ENCODE measurements around the gene REP15.
"Not testable (repeated sequence)": the region's sequence is repeated elsewhere in the genome, so short reads cannot be mapped to it uniquely, and the experiment has no call there.

Gene REP15, protein sequence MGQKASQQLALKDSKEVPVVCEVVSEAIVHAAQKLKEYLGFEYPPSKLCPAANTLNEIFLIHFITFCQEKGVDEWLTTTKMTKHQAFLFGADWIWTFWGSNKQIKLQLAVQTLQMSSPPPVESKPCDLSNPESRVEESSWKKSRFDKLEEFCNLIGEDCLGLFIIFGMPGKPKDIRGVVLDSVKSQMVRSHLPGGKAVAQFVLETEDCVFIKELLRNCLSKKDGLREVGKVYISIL

DNA sequence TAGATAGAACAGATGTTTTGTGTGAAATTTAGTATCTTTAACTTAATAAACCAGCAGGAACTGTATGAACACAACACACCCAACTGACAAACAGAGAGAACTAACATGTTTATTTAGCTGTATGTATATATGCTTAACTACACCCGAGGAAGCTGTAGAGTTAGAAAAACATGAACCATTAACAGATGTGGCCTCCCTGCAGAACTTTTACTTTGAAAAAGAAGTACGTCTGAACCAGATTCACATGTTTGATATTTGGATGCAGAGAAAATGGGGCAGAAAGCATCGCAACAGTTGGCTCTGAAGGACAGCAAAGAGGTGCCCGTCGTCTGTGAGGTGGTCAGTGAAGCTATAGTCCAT lies at the start of gene REP15:
TSS of gene REP15 (plus strand) at position 155 of the 360 bp plus-strand sequence. CDS start at position 271, 116 bp downstream.
- no peak for DNase-seq (ENCODE audit: low read depth in 1 of 2, low spot score in 1 of 2)

- DNase-seq (ENCODE audit: low read depth in 1 of 2, low spot score in 1 of 2) = no peak
Observed at GRCh38 chr12:27650011-27650410, 46.2 kb upstream of the REP15 start.

GRCh38 chr12:27651201-27651600 lies 45.0 kb upstream of the REP15 start:
- DNase-seq (ENCODE audit: low read depth in 1 of 2, low spot score in 1 of 2) = no peak

- no peak for DNase-seq (ENCODE audit: low read depth in 1 of 2, low spot score in 1 of 2)
Observed at GRCh38 chr12:27652174-27652763, 44.0 kb upstream of the REP15 start.

- DNase-seq (ENCODE audit: low read depth in 1 of 2, low spot score in 1 of 2) = no peak
Observed at GRCh38 chr12:27653661-27654060, 42.6 kb upstream of the REP15 start.

GRCh38 chr12:27655476-27655875 lies 40.8 kb upstream of the REP15 start:
- not testable (repeated sequence) for DNase-seq (ENCODE audit: low read depth in 1 of 2, low spot score in 1 of 2)

GRCh38 chr12:27657296-27657695 lies 39.0 kb upstream of the REP15 start:
- no peak for DNase-seq (ENCODE audit: low read depth in 1 of 2, low spot score in 1 of 2)

GRCh38 chr12:27665704-27666103 lies 30.5 kb upstream of the REP15 start:
- DNase-seq (ENCODE audit: low read depth in 1 of 2, low spot score in 1 of 2) = no peak

GRCh38 chr12:27666510-27666909 lies 29.7 kb upstream of the REP15 start:
- DNase-seq (ENCODE audit: low read depth in 1 of 2, low spot score in 1 of 2) = no peak

GRCh38 chr12:27667540-27667939 lies 28.7 kb upstream of the REP15 start:
- DNase-seq (ENCODE audit: low read depth in 1 of 2, low spot score in 1 of 2) = no peak

DNA sequence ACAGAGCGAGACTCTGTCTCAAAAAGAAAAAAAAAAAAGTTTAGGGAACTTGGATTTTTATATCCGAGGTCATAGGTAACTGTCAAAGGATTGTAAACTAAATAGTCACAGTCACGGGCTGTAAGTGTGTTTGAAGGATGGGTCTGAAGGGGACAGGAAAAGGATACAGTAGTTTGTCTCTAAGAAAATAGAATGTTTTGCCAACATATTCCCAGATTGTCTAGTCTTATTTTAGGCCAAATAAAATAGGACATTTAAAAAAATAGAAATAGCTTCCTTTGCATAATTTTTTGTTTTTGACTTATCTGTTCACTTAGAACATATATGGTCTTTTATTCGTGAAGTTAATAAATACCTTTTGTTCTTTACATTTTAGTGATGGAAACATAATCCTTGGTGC lies 24.2 kb upstream of the REP15 start:
- no peak for DNase-seq (ENCODE audit: low read depth in 1 of 2, low spot score in 1 of 2)

DNA sequence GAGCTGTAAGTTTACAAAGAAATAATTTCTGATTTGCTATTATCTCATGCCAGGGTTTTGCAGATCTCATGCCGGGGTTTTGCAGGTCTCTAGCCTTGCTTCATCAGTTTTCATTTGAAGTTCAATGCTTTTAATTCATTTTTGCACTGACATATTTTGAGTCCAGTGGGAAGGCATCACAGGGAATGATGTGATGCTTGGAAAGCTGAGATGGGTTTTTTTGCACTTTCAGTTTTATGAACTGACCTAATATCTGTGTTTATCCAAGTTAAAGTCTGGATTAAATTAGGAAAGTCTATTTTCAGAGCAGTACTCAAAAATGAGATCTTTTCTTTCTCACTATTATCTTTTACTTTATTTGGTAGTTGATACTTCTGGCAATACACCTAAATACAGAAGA lies 23.6 kb upstream of the REP15 start:
- DNase-seq (ENCODE audit: low read depth in 1 of 2, low spot score in 1 of 2) = no peak

DNA sequence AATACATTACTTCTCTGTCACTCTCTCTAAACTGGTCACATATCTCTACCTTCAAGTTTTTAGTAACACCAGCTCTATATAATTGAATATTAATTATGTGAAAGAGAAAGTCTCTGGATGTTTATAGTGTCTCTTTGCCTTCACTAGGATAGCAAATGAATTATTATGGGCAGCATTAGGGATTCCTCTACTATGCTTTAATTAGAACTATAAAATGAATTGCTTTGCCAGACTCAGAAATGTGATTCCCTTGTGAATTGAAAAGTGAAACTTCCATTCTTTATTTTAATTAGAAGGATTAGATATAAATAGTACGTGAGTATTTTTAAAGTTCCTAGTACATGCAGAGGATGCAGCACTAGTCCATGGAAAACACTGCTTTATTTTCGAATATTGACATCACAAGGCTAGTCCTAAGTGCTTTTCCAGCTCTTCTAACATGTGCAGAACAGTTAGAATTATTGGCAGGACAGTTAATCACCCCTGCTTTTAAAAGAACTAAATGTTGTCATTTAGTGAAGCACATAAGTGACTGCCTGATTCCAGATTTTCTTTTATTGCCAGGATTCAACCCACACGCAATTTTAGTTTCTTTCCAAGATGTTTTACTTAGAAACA lies 23.0 kb upstream of the REP15 start:
- DNase-seq (ENCODE audit: low read depth in 1 of 2, low spot score in 1 of 2) = no peak

DNA sequence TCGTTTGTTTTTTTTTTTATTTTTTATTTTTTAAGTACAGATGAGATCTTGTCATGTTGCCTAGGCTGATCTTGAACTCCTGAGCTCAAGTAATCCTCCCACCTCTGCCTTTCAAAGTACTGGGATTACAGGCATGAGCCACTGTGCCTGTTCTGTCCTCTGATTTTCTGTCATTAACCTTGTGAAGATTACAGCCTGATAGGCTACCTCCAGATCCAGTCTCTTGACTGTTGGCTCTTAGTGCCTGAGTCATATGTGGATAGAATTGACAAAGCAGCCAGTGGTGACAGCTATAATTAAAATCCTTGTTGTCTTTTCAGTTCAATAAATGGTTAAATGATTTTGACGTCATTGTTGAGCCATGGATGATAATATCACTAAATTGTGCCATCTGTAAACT lies 21.3 kb upstream of the REP15 start:
- DNase-seq (ENCODE audit: low read depth in 1 of 2, low spot score in 1 of 2) = no peak

DNA sequence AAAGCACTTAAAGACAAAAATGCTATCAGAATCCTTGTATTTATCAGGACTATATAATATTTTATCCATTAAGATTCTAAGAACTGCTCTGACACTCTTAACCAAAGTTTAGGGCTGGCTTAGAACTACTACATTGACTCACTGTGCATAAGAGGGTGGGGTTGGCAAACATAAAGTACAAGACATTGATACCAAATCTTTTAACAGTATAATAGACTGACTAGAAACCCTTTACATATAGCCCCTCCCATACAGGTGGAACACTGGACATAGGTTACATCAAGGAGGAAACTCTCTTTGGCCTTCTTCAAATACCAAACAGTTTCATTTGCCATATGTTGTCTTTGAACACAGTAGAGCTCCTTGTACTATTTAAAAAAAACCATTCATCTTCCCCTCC lies 15.6 kb upstream of the REP15 start:
- DNase-seq (ENCODE audit: low read depth in 1 of 2, low spot score in 1 of 2) = no peak

- no peak for DNase-seq (ENCODE audit: low read depth in 1 of 2, low spot score in 1 of 2)
Observed at GRCh38 chr12:27682534-27682933, 13.7 kb upstream of the REP15 start.

- no peak for DNase-seq (ENCODE audit: low read depth in 1 of 2, low spot score in 1 of 2)
Observed at GRCh38 chr12:27685274-27685673, 11.0 kb upstream of the REP15 start.

DNA sequence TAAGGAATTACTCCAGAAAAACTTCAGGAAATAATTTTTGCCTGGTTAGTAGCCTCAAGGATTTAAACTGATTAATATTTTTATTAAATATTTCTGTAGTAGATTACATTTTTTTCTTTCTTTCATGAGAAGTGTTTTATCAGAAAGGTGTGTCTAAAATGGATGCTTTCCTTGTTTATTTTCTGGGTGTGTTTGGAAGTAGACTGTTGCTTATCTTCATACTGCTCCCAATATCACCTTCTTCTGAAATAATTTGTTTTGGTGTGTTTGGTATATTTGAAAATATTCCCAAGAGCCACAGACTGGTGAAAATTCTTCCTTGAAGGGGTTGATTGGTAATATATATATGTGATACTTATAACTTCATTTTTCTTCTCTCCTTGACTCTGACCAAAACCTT lies 10.1 kb upstream of the REP15 start:
- no peak for DNase-seq (ENCODE audit: low read depth in 1 of 2, low spot score in 1 of 2)

GRCh38 chr12:27688671-27689070 lies 7.6 kb upstream of the REP15 start:
- DNase-seq (ENCODE audit: low read depth in 1 of 2, low spot score in 1 of 2) = no peak

GRCh38 chr12:27689558-27690180 lies 6.6 kb upstream of the REP15 start:
- no peak for DNase-seq (ENCODE audit: low read depth in 1 of 2, low spot score in 1 of 2)

- DNase-seq (ENCODE audit: low read depth in 1 of 2, low spot score in 1 of 2) = no peak
Observed at GRCh38 chr12:27693403-27693802, 2.8 kb upstream of the REP15 start.

DNA sequence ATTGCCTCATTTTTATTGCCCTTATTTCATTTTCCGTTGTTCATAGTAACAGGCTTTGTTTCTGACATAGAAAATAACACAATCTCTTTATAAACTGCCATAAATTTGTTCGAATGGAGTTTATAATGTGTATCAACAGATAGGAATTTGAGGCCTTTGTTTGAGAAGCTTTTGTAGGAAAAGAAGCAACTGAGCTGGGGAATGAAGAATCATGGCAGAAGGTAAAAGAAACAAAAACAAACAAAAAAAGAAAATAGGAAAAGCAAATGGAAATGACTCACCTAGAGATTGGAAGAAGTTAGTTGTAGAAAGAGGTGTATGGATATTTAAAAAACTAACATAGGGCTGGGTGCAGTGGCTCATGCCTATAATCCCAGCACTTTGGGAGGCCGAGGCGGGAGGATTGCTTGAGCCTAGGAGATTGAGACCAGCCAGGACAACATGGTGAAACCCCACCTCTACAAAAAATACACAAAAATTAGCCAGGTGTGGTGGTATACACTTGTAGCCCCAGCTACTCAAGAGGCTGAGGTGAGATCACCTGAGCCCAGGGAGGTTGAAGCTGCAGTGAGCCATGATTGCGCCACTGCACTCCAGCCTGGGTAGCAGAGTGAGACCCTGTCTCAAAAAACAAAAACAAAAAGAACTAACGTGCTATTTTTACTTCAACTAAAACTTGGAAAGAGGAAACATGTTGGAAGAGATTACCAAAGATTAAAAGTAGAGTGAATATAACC lies 523 bp upstream of the REP15 start:
- DNase-seq (ENCODE audit: low read depth in 1 of 2, low spot score in 1 of 2) = no peak
